ENCODE measurements around the gene REG1B.

REG1B gene

GRCh38 chr2:79087785-79088364 lies at the start of gene REG1B:
Gene REG1B (minus strand): TSS chr2:79087993. CDS start chr2:79087612, 381 bp downstream.
- no peak for DNase-seq (ENCODE audit: low read depth in 2 of 2)

GRCh38 chr2:79131687-79132086 lies 43.9 kb upstream of the REG1B start:
- no peak for DNase-seq (ENCODE audit: low read depth in 2 of 2)

- no peak for DNase-seq (ENCODE audit: low read depth in 2 of 2)
Observed at GRCh38 chr2:79129804-79130203, 42.0 kb upstream of the REG1B start.

GRCh38 chr2:79129260-79129659 lies 41.5 kb upstream of the REG1B start:
- no peak for DNase-seq (ENCODE audit: low read depth in 2 of 2)

- DNase-seq (ENCODE audit: low read depth in 2 of 2), result no peak
Observed at GRCh38 chr2:79128406-79128805, 40.6 kb upstream of the REG1B start.

- no peak for DNase-seq (ENCODE audit: low read depth in 2 of 2)
Observed at GRCh38 chr2:79125721-79125985, 37.9 kb upstream of the REG1B start.

- DNase-seq (ENCODE audit: low read depth in 2 of 2), result no peak
Observed at GRCh38 chr2:79124907-79125720, 37.3 kb upstream of the REG1B start.

- DNase-seq (ENCODE audit: low read depth in 2 of 2), result no peak
Observed at GRCh38 chr2:79122676-79123075, 34.9 kb upstream of the REG1B start.

- no peak for DNase-seq (ENCODE audit: low read depth in 2 of 2)
Observed at GRCh38 chr2:79120194-79120713, 32.5 kb upstream of the REG1B start, which contains the start of gene REG1A. Gene REG1A (plus strand): TSS chr2:79120488. CDS start chr2:79120862, 374 bp downstream.

- DNase-seq (ENCODE audit: low read depth in 2 of 2), result no peak
Observed at GRCh38 chr2:79116997-79117928, 29.5 kb upstream of the REG1B start.

GRCh38 chr2:79114797-79115494 lies 27.2 kb upstream of the REG1B start:
- no peak for DNase-seq (ENCODE audit: low read depth in 2 of 2)

- DNase-seq (ENCODE audit: low read depth in 2 of 2), result no peak
Observed at GRCh38 chr2:79112269-79112668, 24.5 kb upstream of the REG1B start.

GRCh38 chr2:79105259-79105658 lies 17.5 kb upstream of the REG1B start:
- no peak for DNase-seq (ENCODE audit: low read depth in 2 of 2)

GRCh38 chr2:79103214-79103613 lies 15.4 kb upstream of the REG1B start:
- no peak for DNase-seq (ENCODE audit: low read depth in 2 of 2)

- DNase-seq (ENCODE audit: low read depth in 2 of 2), result no peak
Observed at GRCh38 chr2:79101024-79101423, 13.2 kb upstream of the REG1B start.

GRCh38 chr2:79100285-79100684 lies 12.5 kb upstream of the REG1B start:
- no peak for DNase-seq (ENCODE audit: low read depth in 2 of 2)

GRCh38 chr2:79099140-79099686 lies 11.4 kb upstream of the REG1B start:
- no peak for DNase-seq (ENCODE audit: low read depth in 2 of 2)

- no peak for DNase-seq (ENCODE audit: low read depth in 2 of 2)
Observed at GRCh38 chr2:79097843-79098242, 10.1 kb upstream of the REG1B start.

- DNase-seq (ENCODE audit: low read depth in 2 of 2), result no peak
Observed at GRCh38 chr2:79090693-79091092, 2.9 kb upstream of the REG1B start.

- no peak for DNase-seq (ENCODE audit: low read depth in 2 of 2)
Observed at GRCh38 chr2:79086255-79086654, 1.5 kb downstream of the REG1B start.

GRCh38 chr2:79085382-79085781 lies 2.4 kb downstream of the REG1B start:
- DNase-seq (ENCODE audit: low read depth in 2 of 2), result no peak

All from stimulated activated CD8-positive, alpha-beta memory T cell treated with anti-CD3 and anti-CD28 coated beads, Interleukin-15, amount 100 ng/mL, for 48 hours (primary cell).